HTR-8/SVneo (cell line): ENCODE measurements around the gene ERP29.
"Not testable (repeated sequence)": the region's sequence is repeated elsewhere in the genome, so short reads cannot be mapped to it uniquely, and the experiment has no call there.

Experiments used
- DNase-seq: peaks from one replicate; pipeline ENCODE4 v3.0.0; 2011; ENCODE audit warnings: low spot score, mixed read lengths; ENCODE audit not compliant: insufficient read length
- FAIRE-seq: peaks from 2 replicates; lab custom pipeline; 2011; peaks lifted over from hg19 to GRCh38; lab: Jason Lieb, UNC

Gene ERP29

DNA sequence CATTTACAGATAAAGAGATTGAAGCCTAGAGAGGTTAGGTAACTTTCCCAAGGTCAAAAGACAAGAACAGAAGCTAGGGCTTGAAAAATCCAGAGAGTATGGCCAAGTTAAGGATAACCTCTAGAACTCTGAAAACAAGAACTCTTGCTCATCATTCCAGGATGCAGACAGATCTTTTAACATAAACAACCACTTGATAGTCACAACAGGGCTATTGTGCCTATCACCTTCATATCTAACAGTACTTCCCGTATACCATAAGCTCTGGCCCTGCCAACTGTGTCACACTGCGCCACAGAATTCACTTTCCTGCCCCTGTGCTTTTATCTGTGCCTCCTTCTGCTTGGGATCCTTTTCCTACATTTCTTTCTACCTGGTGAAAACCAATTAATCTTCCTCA lies 18.2 kb downstream of the ERP29 start:
- FAIRE-seq = no peak

DNA sequence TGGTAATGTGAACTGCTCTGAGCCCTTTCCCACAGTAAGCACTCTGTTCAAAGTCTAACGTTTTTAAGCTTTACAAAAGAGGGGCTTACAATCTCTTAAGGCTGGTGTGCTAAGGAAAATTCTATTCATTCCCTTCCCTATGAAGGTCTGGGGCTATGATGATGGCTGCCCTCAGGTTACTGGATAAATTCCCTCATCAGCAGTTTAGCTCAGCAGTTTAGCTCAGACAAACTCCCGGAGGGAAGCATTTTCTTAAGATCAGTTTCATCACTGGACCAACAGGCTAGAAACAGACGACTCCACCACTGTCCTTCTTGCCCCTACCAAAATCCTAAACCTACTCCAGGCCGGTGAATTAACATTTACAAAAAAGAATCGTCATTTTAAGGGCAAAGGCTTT lies 19.1 kb downstream of the ERP29 start:
- DNase-seq (no peak), FAIRE-seq (no peak)

More for the DNA sequence above, 18.2 kb downstream of the ERP29 start:
- DNase-seq = no peak

DNA sequence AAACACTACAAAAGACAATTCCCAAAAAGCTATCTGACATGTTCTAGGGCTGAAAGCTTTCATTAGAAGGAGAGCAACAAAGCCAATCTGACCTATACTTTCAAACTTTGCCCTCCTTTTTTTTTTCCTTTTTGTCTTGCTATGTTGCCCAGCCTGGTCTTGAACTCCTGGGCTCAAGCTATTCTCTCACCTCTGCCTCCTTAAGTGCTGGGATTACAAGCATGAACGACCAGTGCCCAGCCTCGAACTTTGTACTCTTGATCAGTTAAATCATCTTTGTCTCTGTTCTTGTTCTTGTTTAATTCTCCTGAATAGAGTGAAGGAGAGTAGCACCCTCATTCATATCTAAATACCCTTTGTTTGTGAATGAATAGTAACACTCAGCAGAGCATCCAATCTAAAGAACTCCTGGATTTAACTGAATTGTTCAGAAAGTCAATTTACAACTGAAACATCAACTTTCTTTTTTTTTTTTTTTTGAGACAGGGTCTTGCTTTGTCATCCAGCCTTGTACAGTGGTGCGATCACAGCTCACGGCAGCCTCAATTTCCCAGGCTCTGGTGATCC lies 22.1 kb downstream of the ERP29 start:
- no peak for DNase-seq
- no peak for FAIRE-seq

- not testable (repeated sequence) for FAIRE-seq, DNase-seq
These were observed 23.4 kb downstream of the ERP29 start for GRCh38 chr12:112036614-112037013.

DNA sequence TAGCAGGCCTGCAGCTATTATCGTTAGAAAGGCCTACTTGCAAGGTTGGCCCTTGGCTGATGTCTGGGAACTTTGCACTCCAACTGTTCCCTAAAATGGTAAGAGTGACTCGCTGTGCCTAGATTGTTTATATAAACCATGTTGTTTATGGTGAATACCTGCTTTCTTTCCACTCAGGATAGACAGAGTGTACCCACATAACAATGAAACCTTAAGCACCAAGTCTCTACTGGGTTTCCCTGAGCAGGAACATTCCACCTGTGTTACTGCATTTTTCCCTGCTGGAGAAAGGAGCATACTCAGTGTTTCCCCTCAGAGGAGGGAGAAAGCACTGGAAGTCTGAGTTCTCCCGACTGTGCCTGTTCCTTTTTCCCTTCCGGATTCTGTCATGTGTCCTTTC lies 32.8 kb downstream of the ERP29 start:
- FAIRE-seq (no peak), DNase-seq (no peak)

GRCh38 chr12:112049351-112049750 lies 36.1 kb downstream of the ERP29 start:
- FAIRE-seq = no peak

GRCh38 chr12:112061137-112061536 lies 47.9 kb downstream of the ERP29 start:
- FAIRE-seq (no peak), DNase-seq (no peak)

More at GRCh38 chr12:112049351-112049750, 36.1 kb downstream of the ERP29 start:
- DNase-seq = no peak

DNA sequence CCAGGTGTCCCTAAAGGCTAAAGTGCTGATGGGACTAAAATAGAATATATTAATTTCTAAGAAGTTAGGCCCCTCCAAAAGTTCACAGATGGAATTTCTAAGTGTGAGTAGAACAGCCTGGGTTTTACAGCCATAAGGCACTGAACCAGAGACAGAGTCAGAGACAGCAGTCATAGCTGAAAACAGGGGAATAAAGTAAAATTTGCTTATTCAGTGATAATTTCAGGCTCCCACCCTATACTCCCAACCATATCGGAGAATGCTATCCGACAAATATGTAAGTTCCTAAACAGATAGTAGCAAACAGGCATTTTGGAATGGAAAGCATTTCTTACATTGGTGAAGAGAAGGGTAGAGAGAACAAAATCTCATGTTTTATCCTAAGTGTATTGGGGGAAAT lies 50.0 kb downstream of the ERP29 start:
- no peak for FAIRE-seq
- no peak for DNase-seq

- DNase-seq (no peak), FAIRE-seq (no peak)
These were observed 53.3 kb downstream of the ERP29 start for GRCh38 chr12:112066566-112066965.
